Esophagus squamous epithelium (tissue), 4 donors: ENCODE measurements around the gene MOB3C.

Experiments
- CTCF ChIP-seq, 6 experiments: fragments of 450-650 bp in 4 of 6; fragments of 200-600 bp in 2 of 6; sonication (generic) in 2 of 6; IDR thresholded peaks; one replicate each; pipeline ENCODE4 v1.5.1; 2016 to 2019; ENCODE audit warnings: antibody characterized with exemption in 6 of 6, mild to moderate bottlenecking in 4 of 6, moderate library complexity in 4 of 6
- POLR2A ChIP-seq, 4 donors: fragments of 450-650 bp; IDR thresholded peaks; one replicate each; pipeline ENCODE4 v1.6.1; 2017; ENCODE audit warnings: antibody characterized with exemption in 4 of 4, mild to moderate bottlenecking in 4 of 4, moderate library complexity in 3 of 4

GRCh38 chr1:46617108-46617800, 643 bp upstream of the MOB3C start:
- TF ChIP-seq CTCF (IDR thresholded peaks at IDR 0.05), result no peak
- no peak for TF ChIP-seq POLR2A (IDR thresholded peaks at IDR 0.05)
